K562 (cell line): ENCODE data around the gene ZNF554. TPM values are rescaled to one million over a fixed set of nuclear protein-coding genes. Genes with fewer than 3 reads are reported as not detected.

Experiments
- ATAC-seq: fragments of 200-7000 bp; cut with Tn5 transposase; 3 replicates; pipeline ENCODE4 v1.9.1; 2020; ENCODE audit warnings: moderate library complexity
- BruUV-seq: library from RNA; stranded (reverse); fragments of 400-500 nt; replicated peaks from 2 replicates; lab custom pipeline; 2021; lab: Mats Ljungman, UMichigan
- CTCF ChIA-PET: fragments of 300-600 bp; formaldehyde crosslinking; extraction: SDS; loops from one replicate; lab custom pipeline; 2021; ENCODE audit warnings: low intra/inter-chr PET ratio; lab: Yijun Ruan, JAX
- POLR2A ChIA-PET: fragments of 300-600, 350-650 bp; sonication (Branson Sonifier 250); formaldehyde crosslinking; extraction: SDS; loops from one replicate; lab custom pipeline; 2021; ENCODE audit warnings: antibody characterized with exemption, inconsistent platforms; lab: Yijun Ruan, JAX
- DNase-seq, 4 experiments: peaks; one replicate each; pipeline versions ENCODE4 v3.0.0 to v3.0.0-alpha.2; 2011 to 2018; ENCODE audit warnings: low spot score in 3 of 4, mixed read lengths in 3 of 4; ENCODE audit errors: extremely low read depth in 1 of 4
- FAIRE-seq: peaks from 2 replicates; lab custom pipeline; 2011; peaks lifted over from hg19 to GRCh38; lab: Jason Lieb, UNC
- H2AFZ ChIP-seq: 2 replicates; pipeline ENCODE4 v1.6.0; 2011; ENCODE audit warnings: low read depth, low read length, control low read depth, inconsistent platforms
- H3K27ac ChIP-seq: fragments of 200-600 bp; 3 replicates; pipeline ENCODE4 v1.8.0; 2011; ENCODE audit warnings: low read depth, mild to moderate bottlenecking, control low read depth, inconsistent platforms, low read length, moderate library complexity, mixed read lengths; ENCODE audit errors: extremely low read depth
- H3K27me3 ChIP-seq, 2 experiments: fragments of 300-600 bp in 1 of 2; 2 replicates in 1 of 2; 3 replicates in 1 of 2; pipeline versions ENCODE4 v1.6.0 to v1.8.0; 2011; ENCODE audit warnings: inconsistent platforms in 2 of 2, low read length in 2 of 2, mild to moderate bottlenecking in 1 of 2, mixed read lengths in 1 of 2, moderate library complexity in 1 of 2; ENCODE audit not compliant: control insufficient read depth in 2 of 2, insufficient read depth in 2 of 2
- H3K36me3 ChIP-seq: fragments of 300-600 bp; 3 replicates; pipeline ENCODE4 v1.8.0; 2011; ENCODE audit warnings: mild to moderate bottlenecking, low read length, inconsistent platforms; ENCODE audit not compliant: control insufficient read depth, insufficient read depth
- H3K4me1 ChIP-seq, 2 experiments: fragments of 200-600 bp in 1 of 2; replicated peaks in 1 of 2; 2 replicates in 1 of 2; 3 replicates in 1 of 2; pipeline versions ENCODE4 v1.5.1 to v1.8.0; 2011; ENCODE audit warnings: inconsistent platforms in 2 of 2, low read length in 2 of 2, mild to moderate bottlenecking in 1 of 2, mixed read lengths in 1 of 2, moderate library complexity in 1 of 2; ENCODE audit not compliant: control insufficient read depth in 2 of 2, insufficient read depth in 2 of 2
- H3K4me2 ChIP-seq: 2 replicates; pipeline ENCODE4 v1.6.1; 2011; ENCODE audit warnings: low read length, control low read depth, inconsistent platforms, mixed read lengths; ENCODE audit not compliant: insufficient read depth
- H3K4me3 ChIP-seq: fragments of 200-600 bp; sonication (generic), shearing (Covaris generic); 2 replicates; pipeline ENCODE4 v1.5.1; 2016; ENCODE audit warnings: control low read depth, inconsistent platforms
- H3K79me2 ChIP-seq: fragments of 200-600 bp; 3 replicates; pipeline ENCODE4 v1.8.0; 2011; ENCODE audit warnings: low read length, inconsistent platforms; ENCODE audit not compliant: control insufficient read depth, insufficient read depth
- H3K9ac ChIP-seq, 2 experiments: 2 replicates each; pipeline versions ENCODE4 v1.6.0 to v1.6.1; 2011; ENCODE audit warnings: low read depth in 2 of 2, low read length in 2 of 2, control low read depth in 1 of 2, inconsistent platforms in 1 of 2, mild to moderate bottlenecking in 1 of 2, mixed read lengths in 1 of 2; ENCODE audit not compliant: insufficient read depth in 1 of 2
- H3K9me1 ChIP-seq: one replicate; pipeline ENCODE4 v1.6.0; 2011; ENCODE audit warnings: inconsistent platforms, mild to moderate bottlenecking, low read length, moderate library complexity; ENCODE audit not compliant: control insufficient read depth, insufficient read depth
- H3K9me3 ChIP-seq: replicated peaks from 2 replicates; pipeline ENCODE4 v1.5.1; 2011; ENCODE audit warnings: low read depth, low read length, inconsistent platforms; ENCODE audit not compliant: control insufficient read depth, insufficient read depth
- H4K20me1 ChIP-seq: replicated peaks from 2 replicates; pipeline ENCODE4 v1.6.1; 2011; ENCODE audit warnings: low read length, inconsistent platforms, mixed read lengths; ENCODE audit not compliant: control insufficient read depth, insufficient read depth
- POLR2G ChIP-seq: fragments of 200-400 bp; formaldehyde crosslinking; IDR thresholded peaks from 2 replicates; pipeline ENCODE4 v1.6.1; 2017; ENCODE audit warnings: low read depth, mild to moderate bottlenecking, antibody characterized with exemption, low read length, moderate library complexity
- RBFOX2 ChIP-seq: fragments of 200-400 bp; formaldehyde crosslinking; IDR thresholded peaks from 2 replicates; pipeline ENCODE4 v1.6.1; 2017; ENCODE audit warnings: low read depth, mild to moderate bottlenecking, low read length, moderate library complexity
- WGBS: fragments of 100-300 bp; shearing (Covaris generic); methylation state at CpG from one replicate; pipeline ENCODE4 v1.1.6; 2016; ENCODE audit warnings: low coverage, mixed read lengths; ENCODE audit not compliant: insufficient coverage; ENCODE audit errors: missing lambda C conversion rate; 5-methylcytosine and 5-hydroxymethylcytosine counted together
- in situ Hi-C: fragments of 300-500 bp; cut with MboI; formaldehyde crosslinking; loops from 4 replicates; pipeline ENCODE4 v1.15.0; 2018; ENCODE audit warnings: inconsistent platforms, mixed read lengths
- intact Hi-C: fragments of 100-400 bp; cut with micrococcal nuclease; formaldehyde crosslinking; loops from 2 replicates; pipeline ENCODE4 v1.14.2; 2022
- polyA plus RNA-seq, 8 experiments: library from polyadenylated mRNA; depleted of rRNA in 4 of 8; stranded (reverse) in 5 of 8; unstranded in 3 of 8; fragments of >200 nt; fragmentation: Nextera tagmentation in 2 of 8; fragmentation: Illumina TruSeq in 1 of 8; extraction: Ambion mirVana in 2 of 8; extraction: Trizol in 1 of 8; gene quantifications; 2 replicates each; pipeline versions ENCODE4 v1.2.1 to v1.2.3, GENCODE V29; 2011 to 2014; ENCODE audit warnings: inconsistent platforms in 1 of 8, missing spikeins in 1 of 8
- total RNA-seq, 7 experiments: library from RNA; depleted of rRNA in 6 of 7; stranded (reverse); fragments of >200 nt in 6 of 7; fragmentation: Illumina TruSeq in 2 of 7; extraction: Trizol in 2 of 7; gene quantifications; 2 replicates each; pipeline versions ENCODE4 v1.2.1 to v1.2.3, GENCODE V29; 2011 to 2021; ENCODE audit warnings: low replicate concordance in 1 of 7
- TF ChIP-seq, protein P1 (sequence below): sonication (generic); formaldehyde crosslinking; IDR thresholded peaks from 2 replicates; pipeline ENCODE4 v1.8.1; 2023; ENCODE audit warnings: mild to moderate bottlenecking, missing genetic modification reagents
- TF ChIP-seq, protein P2 (sequence below): sonication (generic); formaldehyde crosslinking; IDR thresholded peaks from 2 replicates; pipeline ENCODE4 v1.4.0; 2020; ENCODE audit warnings: mild to moderate bottlenecking, missing genetic modification reagents

The ZNF554 gene
- total and polyA plus RNA-seq, 9 of the 15 experiments (the other 6 are each of a cell fraction or from before 2014, with no cell fraction given), result 0.07 to 1.8 (median 1.1) TPM

DNA sequence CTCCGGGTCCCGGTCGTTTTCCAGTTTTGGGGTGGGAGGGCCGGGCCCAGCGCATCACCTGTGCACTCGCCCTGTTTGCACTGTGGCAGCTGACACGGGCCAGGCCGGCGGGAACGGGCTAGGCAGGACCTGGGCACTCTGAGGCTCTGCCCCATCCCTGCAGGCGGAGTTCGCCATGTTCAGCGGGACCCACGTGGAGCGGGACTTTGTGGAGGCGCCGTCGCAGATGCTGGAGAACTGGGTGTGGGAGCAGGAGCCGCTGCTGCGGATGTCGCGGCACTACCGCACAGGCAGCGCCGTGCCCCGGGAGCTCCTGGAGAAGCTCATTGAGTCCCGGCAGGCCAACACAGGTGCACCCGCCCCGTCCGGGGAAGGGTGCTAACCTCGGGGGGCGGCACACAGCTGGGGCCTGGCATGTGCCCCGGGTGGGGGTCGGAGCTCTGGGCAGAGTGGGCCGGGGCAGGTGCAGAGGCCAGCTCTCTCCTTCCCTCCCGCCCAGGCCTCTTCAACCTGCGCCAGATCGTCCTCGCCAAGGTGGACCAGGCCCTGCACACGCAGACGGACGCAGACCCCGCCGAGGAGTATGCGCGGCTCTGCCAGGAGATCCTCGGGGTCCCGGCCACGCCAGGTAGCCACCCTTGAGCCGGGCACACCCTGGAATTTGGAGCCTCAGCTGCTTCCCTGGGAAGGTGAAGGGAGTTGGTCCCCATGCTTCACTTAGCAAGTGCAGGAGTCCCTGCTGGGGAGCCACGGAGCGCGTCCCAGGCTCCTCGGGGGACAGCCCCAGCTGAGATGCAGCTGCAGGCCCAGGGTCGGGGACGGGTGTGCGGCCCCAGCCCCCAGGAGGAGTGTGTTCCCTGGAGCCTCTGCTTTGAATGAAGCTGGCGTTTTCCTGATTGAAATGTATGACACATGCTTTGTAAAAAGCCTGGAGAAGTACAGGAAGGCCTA, 9.3 kb upstream of the ZNF554 start:
- 92% methylated on average over 38 of the region's 58 CpGs for WGBS
- H3K4me1 ChIP-seq, result peaks cover 0 to 26% of the 10 kb centered on the region in 2 experiments; a peak in 2 of 5 replicates
- H4K20me1 ChIP-seq, result no peaks in the 10 kb centered on the region
- no peak overlapping the region for H3K4me2 ChIP-seq
- in situ Hi-C loops (no loop called here), intact Hi-C loops (no loop called here)
- BruUV-seq, result no TSS peak
- ChIA-PET CTCF (no interaction called here), POLR2A (interaction anchor here (0.8 to 1.1 kb wide), 3 partner anchors 9 to 21 kb away, joined by 3 to 4 read pairs (median 3); no protein-coding TSS in a partner anchor)
- no peak overlapping the region for H2AFZ ChIP-seq
- no peak for ATAC-seq
- FAIRE-seq, result no peak
- TF ChIP-seq POLR2G (peak; percentile 71), RBFOX2 (0 out of 2 replicates have a peak, but pooled peaks have one; percentile 35)
- TF ChIP-seq, protein P1, sequence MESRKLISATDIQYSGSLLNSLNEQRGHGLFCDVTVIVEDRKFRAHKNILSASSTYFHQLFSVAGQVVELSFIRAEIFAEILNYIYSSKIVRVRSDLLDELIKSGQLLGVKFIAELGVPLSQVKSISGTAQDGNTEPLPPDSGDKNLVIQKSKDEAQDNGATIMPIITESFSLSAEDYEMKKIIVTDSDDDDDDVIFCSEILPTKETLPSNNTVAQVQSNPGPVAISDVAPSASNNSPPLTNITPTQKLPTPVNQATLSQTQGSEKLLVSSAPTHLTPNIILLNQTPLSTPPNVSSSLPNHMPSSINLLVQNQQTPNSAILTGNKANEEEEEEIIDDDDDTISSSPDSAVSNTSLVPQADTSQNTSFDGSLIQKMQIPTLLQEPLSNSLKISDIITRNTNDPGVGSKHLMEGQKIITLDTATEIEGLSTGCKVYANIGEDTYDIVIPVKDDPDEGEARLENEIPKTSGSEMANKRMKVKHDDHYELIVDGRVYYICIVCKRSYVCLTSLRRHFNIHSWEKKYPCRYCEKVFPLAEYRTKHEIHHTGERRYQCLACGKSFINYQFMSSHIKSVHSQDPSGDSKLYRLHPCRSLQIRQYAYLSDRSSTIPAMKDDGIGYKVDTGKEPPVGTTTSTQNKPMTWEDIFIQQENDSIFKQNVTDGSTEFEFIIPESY (CRISPR knock-in tag), result 0 out of 2 replicates have a peak, but pooled peaks have one; percentile 13
- TF ChIP-seq, protein P2, sequence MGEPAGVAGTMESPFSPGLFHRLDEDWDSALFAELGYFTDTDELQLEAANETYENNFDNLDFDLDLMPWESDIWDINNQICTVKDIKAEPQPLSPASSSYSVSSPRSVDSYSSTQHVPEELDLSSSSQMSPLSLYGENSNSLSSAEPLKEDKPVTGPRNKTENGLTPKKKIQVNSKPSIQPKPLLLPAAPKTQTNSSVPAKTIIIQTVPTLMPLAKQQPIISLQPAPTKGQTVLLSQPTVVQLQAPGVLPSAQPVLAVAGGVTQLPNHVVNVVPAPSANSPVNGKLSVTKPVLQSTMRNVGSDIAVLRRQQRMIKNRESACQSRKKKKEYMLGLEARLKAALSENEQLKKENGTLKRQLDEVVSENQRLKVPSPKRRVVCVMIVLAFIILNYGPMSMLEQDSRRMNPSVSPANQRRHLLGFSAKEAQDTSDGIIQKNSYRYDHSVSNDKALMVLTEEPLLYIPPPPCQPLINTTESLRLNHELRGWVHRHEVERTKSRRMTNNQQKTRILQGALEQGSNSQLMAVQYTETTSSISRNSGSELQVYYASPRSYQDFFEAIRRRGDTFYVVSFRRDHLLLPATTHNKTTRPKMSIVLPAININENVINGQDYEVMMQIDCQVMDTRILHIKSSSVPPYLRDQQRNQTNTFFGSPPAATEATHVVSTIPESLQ (CRISPR knock-in tag), result no peak
- peaks cover 87% of the 10 kb centered on the region; the same call in 2 of the 3 replicates for H3K36me3 ChIP-seq
- no peaks in the 10 kb centered on the region for H3K27me3 ChIP-seq
- H3K27ac ChIP-seq, result no peak overlapping the region
- no peak for DNase-seq
- H3K9me1 ChIP-seq, result no peaks in the 10 kb centered on the region
- H3K9ac ChIP-seq, result no peak overlapping the region
- H3K79me2 ChIP-seq, result no peaks in the 10 kb centered on the region
- H3K9me3 ChIP-seq, result no peaks in the 10 kb centered on the region
- H3K4me3 ChIP-seq, result no peak overlapping the region
